ENCODE measurements around the gene WDR33. TPM values are rescaled to one million over a fixed set of nuclear protein-coding genes. Genes with fewer than 3 reads are reported as not detected.

Gene WDR33
- total RNA-seq, 1 donor from 2014 or later: 55.4 TPM

GRCh38 chr2:127721311-127721977 lies 89.5 kb downstream of the WDR33 start:
- Histone ChIP-seq H3K9me3 (no peaks in the 10 kb centered on the region), H3K27me3 (ENCODE audit: low read depth) (no peaks in the 10 kb centered on the region), H3K27ac (no peak overlapping the region), H3K4me3 (no peak overlapping the region), H3K4me1 (no peaks in the 10 kb centered on the region), H3K36me3 (peaks cover 77% of the 10 kb centered on the region)
- peak in 1 of 2 donors; percentile 45 for ATAC-seq
- TF ChIP-seq CTCF (IDR thresholded peaks at IDR 0.05): no peak
- no peak for DNase-seq
- intact Hi-C loops (cut with DNase I): no loop called here

GRCh38 chr2:127719301-127720218 lies 91.4 kb downstream of the WDR33 start:
- intact Hi-C loops (cut with DNase I): no loop called here
- Histone ChIP-seq H3K36me3 (peaks cover 88% of the 10 kb centered on the region), H3K4me3 (no peak overlapping the region), H3K9me3 (no peaks in the 10 kb centered on the region), H3K27ac (no peak overlapping the region), H3K27me3 (ENCODE audit: low read depth) (no peaks in the 10 kb centered on the region), H3K4me1 (no peaks in the 10 kb centered on the region)
- no peak for TF ChIP-seq CTCF (IDR thresholded peaks at IDR 0.05)
- DNase-seq (no peak), ATAC-seq (peak in 1 of 2 donors; percentile 52)

GRCh38 chr2:127718271-127718670 lies 92.7 kb downstream of the WDR33 start:
- H3K4me3 ChIP-seq: no peak overlapping the region
- DNase-seq: no peak
- H3K36me3 ChIP-seq: peaks cover 84% of the 10 kb centered on the region
- ATAC-seq: no peak
- no peaks in the 10 kb centered on the region for H3K27me3 ChIP-seq (ENCODE audit: low read depth)
- TF ChIP-seq CTCF (IDR thresholded peaks at IDR 0.05): no peak
- no peak overlapping the region for H3K27ac ChIP-seq
- H3K9me3 ChIP-seq: no peaks in the 10 kb centered on the region
- intact Hi-C loops (cut with DNase I): no loop called here
- H3K4me1 ChIP-seq: no peaks in the 10 kb centered on the region

- Histone ChIP-seq H3K4me3 (no peak overlapping the region), H3K27ac (no peak overlapping the region), H3K4me1 (no peaks in the 10 kb centered on the region), H3K27me3 (ENCODE audit: low read depth) (no peaks in the 10 kb centered on the region), H3K9me3 (no peaks in the 10 kb centered on the region), H3K36me3 (peaks cover 63% of the 10 kb centered on the region)
- TF ChIP-seq CTCF (IDR thresholded peaks at IDR 0.05): no peak
- intact Hi-C loops (cut with DNase I): no loop called here
- no peak for DNase-seq
- no peak for ATAC-seq
Measured at GRCh38 chr2:127715778-127716449, 95.1 kb downstream of the WDR33 start.

GRCh38 chr2:127713562-127713961 lies 97.4 kb downstream of the WDR33 start:
- Histone ChIP-seq H3K36me3 (peaks cover 60% of the 10 kb centered on the region), H3K27ac (no peak overlapping the region), H3K27me3 (ENCODE audit: low read depth) (no peaks in the 10 kb centered on the region), H3K4me1 (no peaks in the 10 kb centered on the region), H3K9me3 (no peaks in the 10 kb centered on the region), H3K4me3 (no peak overlapping the region)
- DNase-seq: no peak
- intact Hi-C loops (cut with DNase I): no loop called here
- TF ChIP-seq CTCF (IDR thresholded peaks at IDR 0.05): no peak
- ATAC-seq: no peak
